ENCODE results near the gene CRKL. TPM values are rescaled to one million over a fixed set of nuclear protein-coding genes. Genes with fewer than 3 reads are reported as not detected.

CRKL gene
- total and polyA plus RNA-seq, 12 donors: 19.2 to 76.9 (median 54.4) TPM

GRCh38 chr22:20881869-20882815, 35.1 kb upstream of the CRKL start:
- DNase-seq (no peak), ATAC-seq (no peak)
- intact Hi-C loops (cut with DNase I): loop anchor here in 3 of 10 donors (10.0 kb wide), 2 partner anchors 103 to 123 kb away; partner anchors contain the start of genes THAP7 (in 2 of the 3) and LZTR1 (in 1 of the 3)
- no peak for TF ChIP-seq CTCF (IDR thresholded peaks at IDR 0.05)
- Histone ChIP-seq H3K27me3 (no peaks in the 10 kb centered on the region), H3K4me1 (peaks cover 0 to 19% (median 11%) of the 10 kb centered on the region in 9 donors), H3K27ac (no peak overlapping the region), H3K36me3 (peaks cover 0 to 90% (median 30%) of the 10 kb centered on the region in 9 donors), H3K9me3 (no peaks in the 10 kb centered on the region), H3K4me3 (no peak overlapping the region)
- 90 to 91% methylated on average over 9 of the region's 9 CpGs for WGBS, 2 donors

DNA sequence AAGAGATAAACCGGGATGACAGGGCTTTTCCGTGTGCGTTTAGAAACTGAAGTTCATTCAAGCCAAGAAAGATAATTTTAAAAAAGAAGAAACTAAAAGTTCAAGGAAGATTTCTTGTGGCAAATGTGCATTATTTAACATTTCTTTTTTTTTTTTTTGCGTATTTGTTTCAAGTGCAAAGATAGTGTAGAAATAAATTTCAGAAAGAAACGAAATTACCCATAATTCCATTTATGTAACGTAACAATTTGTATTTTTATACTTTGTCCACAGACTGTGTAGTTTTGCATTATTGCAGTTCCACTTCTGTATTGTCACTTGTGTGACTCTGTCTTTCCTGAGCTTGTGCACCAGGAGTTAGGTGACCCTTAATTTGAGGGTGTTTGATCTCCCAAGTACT, 34.4 kb upstream of the CRKL start:
- Histone ChIP-seq H3K36me3 (peaks cover 0 to 90% (median 36%) of the 10 kb centered on the region in 9 donors), H3K27ac (no peak overlapping the region), H3K4me1 (peaks cover 0 to 19% (median 11%) of the 10 kb centered on the region in 9 donors), H3K27me3 (no peaks in the 10 kb centered on the region), H3K9me3 (no peaks in the 10 kb centered on the region), H3K4me3 (no peak overlapping the region)
- intact Hi-C loops (cut with DNase I): loop anchor here in 3 of 10 donors (10.0 kb wide), 2 partner anchors 102 to 122 kb away; partner anchors contain the start of genes THAP7 (in 2 of the 3) and LZTR1 (in 1 of the 3)
- WGBS, 2 donors: 86 to 90% methylated on average over 6 of the region's 6 CpGs
- ATAC-seq (no peak), DNase-seq (no peak)
- TF ChIP-seq CTCF (IDR thresholded peaks at IDR 0.05): no peak

DNA sequence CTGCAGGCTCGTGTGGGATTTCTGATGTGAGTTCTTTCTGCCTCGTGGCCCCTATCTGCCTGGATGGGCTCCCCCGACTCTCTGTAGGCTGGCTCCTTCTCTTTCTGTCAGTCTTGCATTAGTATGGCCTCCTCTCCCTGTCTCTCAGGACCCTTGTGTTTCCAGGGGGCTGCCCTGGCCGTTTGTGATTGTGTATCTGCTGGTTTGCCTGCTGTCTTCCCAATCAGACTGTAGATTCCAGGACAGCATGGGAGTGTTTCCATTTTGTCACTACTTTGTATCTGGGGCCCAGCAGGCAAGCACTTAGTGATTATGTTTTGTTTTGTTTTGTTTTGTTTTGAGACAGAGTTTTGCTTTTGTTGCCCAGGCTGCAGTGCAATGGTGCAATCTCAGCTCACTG, 32.8 kb upstream of the CRKL start:
- ATAC-seq: no peak
- H3K27ac ChIP-seq: peak overlapping the region in 1 of 10 donors; percentile 70
- H3K36me3 ChIP-seq: peaks cover 0 to 93% (median 38%) of the 10 kb centered on the region in 9 donors
- no peaks in the 10 kb centered on the region for H3K9me3 ChIP-seq
- H3K27me3 ChIP-seq: no peaks in the 10 kb centered on the region
- H3K4me3 ChIP-seq: no peak overlapping the region
- DNase-seq: no peak
- WGBS, 2 donors: 66 to 70% methylated on average over 4 of the region's 4 CpGs
- no peak for TF ChIP-seq CTCF (IDR thresholded peaks at IDR 0.05)
- intact Hi-C loops (cut with DNase I): loop anchor here in 3 of 10 donors (10.0 kb wide), 2 partner anchors 100 to 120 kb away; partner anchors contain the start of genes THAP7 (in 2 of the 3) and LZTR1 (in 1 of the 3)
- H3K4me1 ChIP-seq: peaks cover 0 to 19% (median 12%) of the 10 kb centered on the region in 9 donors

GRCh38 chr22:20885017-20885556, 32.1 kb upstream of the CRKL start:
- peak in 3 of 8 donors; percentile 12 to 40 (median 31) for ATAC-seq
- no peak for DNase-seq
- no peak for TF ChIP-seq CTCF (IDR thresholded peaks at IDR 0.05)

More at GRCh38 chr22:20885017-20885556, 32.1 kb upstream of the CRKL start:
- Histone ChIP-seq H3K4me1 (peaks cover 0 to 19% (median 12%) of the 10 kb centered on the region in 9 donors), H3K27ac (peak overlapping the region in 9 of 10 donors; percentile 7 to 85 (median 67)), H3K27me3 (no peaks in the 10 kb centered on the region), H3K9me3 (no peaks in the 10 kb centered on the region), H3K36me3 (peaks cover 0 to 98% (median 42%) of the 10 kb centered on the region in 9 donors), H3K4me3 (no peak overlapping the region)
- intact Hi-C loops (cut with DNase I): loop anchor here in 5 of 10 donors (1.0 to 10.0 kb wide), 5 partner anchors 32 to 120 kb away; partner anchors contain the start of genes LZTR1 (in 2 of the 5), THAP7 (in 2 of the 5) and CRKL (in 1 of the 5)
- WGBS, 2 donors: 64 to 66% methylated on average over 8 of the region's 8 CpGs
